SK-N-SH (cell line): Measurements from ENCODE around the gene COMT. TPM values are rescaled to one million over a fixed set of nuclear protein-coding genes. Genes with fewer than 3 reads are reported as not detected.
A peak's percentile ranks its signal among the peaks of the same experiment; 100 is the strongest.

Source experiments
- CTCF ChIA-PET: fragments of 300-600, 350-600 bp; formaldehyde crosslinking; extraction: SDS; loops from one replicate; lab custom pipeline; 2021; lab: Yijun Ruan, JAX
- POLR2A ChIA-PET: fragments of 350-600 bp; sonication (Branson Sonifier 250); formaldehyde crosslinking; extraction: SDS; loops from one replicate; lab custom pipeline; 2020; ENCODE audit warnings: antibody characterized with exemption, inconsistent platforms; lab: Yijun Ruan, JAX
- DNase-seq: peaks from one replicate; pipeline ENCODE4 v3.0.0; 2012
- H2AFZ ChIP-seq: fragments of 200-600 bp; sonication (generic); 2 replicates; pipeline ENCODE4 v1.8.1; 2016; ENCODE audit warnings: antibody characterized with exemption, mild to moderate bottlenecking, low read depth
- H3F3A ChIP-seq: fragments of 200-600 bp; sonication (generic); replicated peaks from 2 replicates; pipeline ENCODE3; 2016; ENCODE audit warnings: antibody characterized with exemption, mild to moderate bottlenecking; ENCODE audit not compliant: insufficient read depth
- H3K27ac ChIP-seq, 2 experiments: fragments of 200-500 bp in 1 of 2; fragments of 200-600 bp in 1 of 2; sonication (Bioruptor generic) in 1 of 2; sonication (generic), shearing (Covaris generic) in 1 of 2; 2 replicates each; pipeline versions ENCODE4 v1.5.1 to v1.6.1; 2014 to 2016; ENCODE audit warnings: low read depth in 2 of 2, inconsistent platforms in 1 of 2, low read length in 1 of 2, mild to moderate bottlenecking in 1 of 2, mixed read lengths in 1 of 2
- H3K27me3 ChIP-seq: fragments of 200-600 bp; sonication (generic), shearing (Covaris generic); 2 replicates; pipeline ENCODE4 v1.6.1; 2016; ENCODE audit warnings: mixed run types; ENCODE audit not compliant: insufficient read depth
- H3K36me3 ChIP-seq, 2 experiments: fragments of 200-500 bp in 1 of 2; fragments of 200-600 bp in 1 of 2; sonication (Bioruptor generic) in 1 of 2; sonication (generic) in 1 of 2; replicated peaks in 1 of 2; 2 replicates each; pipeline versions ENCODE3 to v1.5.1; 2014 to 2016; ENCODE audit warnings: low read length in 1 of 2, mild to moderate bottlenecking in 1 of 2; ENCODE audit not compliant: insufficient read depth in 2 of 2, control insufficient read depth in 1 of 2
- H3K4me1 ChIP-seq, 2 experiments: fragments of 200-500 bp in 1 of 2; fragments of 200-600 bp in 1 of 2; sonication (Bioruptor generic) in 1 of 2; sonication (generic), shearing (Covaris generic) in 1 of 2; 2 replicates each; pipeline versions ENCODE4 v1.5.1 to v1.6.1; 2014 to 2016; ENCODE audit warnings: low read depth in 1 of 2, low read length in 1 of 2, mixed run types in 1 of 2; ENCODE audit not compliant: insufficient read depth in 2 of 2, control insufficient read depth in 1 of 2
- H3K4me2 ChIP-seq: fragments of 200-600 bp; sonication (generic), shearing (Covaris generic); 2 replicates; pipeline ENCODE4 v1.6.1; 2017; ENCODE audit warnings: mixed run types
- H3K4me3 ChIP-seq, 2 experiments: fragments of 200-500 bp in 1 of 2; fragments of 200-600 bp in 1 of 2; sonication (Bioruptor generic) in 1 of 2; sonication (generic), shearing (Covaris generic) in 1 of 2; 2 replicates each; pipeline versions ENCODE4 v1.5.1 to v1.8.1; 2014 to 2016; ENCODE audit warnings: low read depth in 2 of 2, inconsistent platforms in 1 of 2, low read length in 1 of 2, mild to moderate bottlenecking in 1 of 2, mixed read lengths in 1 of 2, moderate library complexity in 1 of 2
- H3K79me2 ChIP-seq: fragments of 200-600 bp; sonication (generic); 2 replicates; pipeline ENCODE4 v1.8.1; 2017; ENCODE audit warnings: mild to moderate bottlenecking; ENCODE audit not compliant: insufficient read depth
- H3K9ac ChIP-seq: fragments of 200-600 bp; sonication (generic); 2 replicates; pipeline ENCODE4 v1.6.1; 2017; ENCODE audit warnings: mixed run types
- H3K9me2 ChIP-seq: fragments of 200-600 bp; sonication (generic); 2 replicates; pipeline ENCODE4 v1.6.1; 2017; ENCODE audit warnings: mixed run types
- H3K9me3 ChIP-seq: fragments of 200-600 bp; sonication (generic); 2 replicates; pipeline ENCODE4 v1.6.1; 2017; ENCODE audit warnings: mixed run types, mild to moderate bottlenecking, moderate library complexity
- H4K20me1 ChIP-seq: fragments of 200-600 bp; sonication (generic); 2 replicates; pipeline ENCODE4 v1.6.1; 2017; ENCODE audit warnings: mild to moderate bottlenecking, mixed run types; ENCODE audit not compliant: insufficient read depth
- EZH2phosphoT487 ChIP-seq: fragments of 200-600 bp; sonication (generic); IDR thresholded peaks from 2 replicates; pipeline ENCODE4 v1.6.1; 2017; ENCODE audit warnings: low read depth, mixed run types, mild to moderate bottlenecking, antibody characterized with exemption, moderate library complexity, borderline replicate concordance
- MAX ChIP-seq: IDR thresholded peaks from 2 replicates; pipeline ENCODE4 v1.4.0; 2012; ENCODE audit warnings: low read depth
- MEF2A ChIP-seq: IDR thresholded peaks from 2 replicates; pipeline ENCODE4 v1.4.0; 2012; ENCODE audit warnings: low read depth, borderline replicate concordance
- PBX3 ChIP-seq: IDR thresholded peaks from 2 replicates; pipeline ENCODE4; 2012
- POLR2AphosphoS5 ChIP-seq: IDR thresholded peaks from 2 replicates; pipeline ENCODE4 v1.6.1; 2012; ENCODE audit warnings: low read depth, low read length
- WGBS: methylation state at CpG from one replicate; pipeline ENCODE4 v1.1.6; 2017; ENCODE audit warnings: low lambda C conversion rate; 5-methylcytosine and 5-hydroxymethylcytosine counted together
- polyA plus RNA-seq, 3 experiments: library from polyadenylated mRNA; depleted of rRNA; stranded (reverse); fragments of >200 nt; gene quantifications; 2 replicates each; pipeline ENCODE4 v1.2.3, GENCODE V29; 2012

The COMT gene
- polyA plus RNA-seq, 1 of the 3 experiments (the other 2 are of a cell fraction) = 343 TPM

GRCh38 chr22:19969141-19969928, 27.8 kb downstream of the COMT start:
- TF ChIP-seq EZH2phosphoT487 (no peak), PBX3 (0 out of 2 replicates have a peak, but pooled peaks have one; percentile 6), POLR2AphosphoS5 (peak; percentile 35; the same call in 1 of the 2 replicates)
- Histone ChIP-seq H3K9me2 (no peaks in the 10 kb centered on the region), H3K79me2 (no peaks in the 10 kb centered on the region), H3K9ac (no peak overlapping the region), H3K4me1 (peaks cover 0 to 11% of the 10 kb centered on the region in 2 experiments; a peak in 1 of 4 replicates), H3K27me3 (no peaks in the 10 kb centered on the region), H2AFZ (no peak overlapping the region), H3K27ac (no peak overlapping the region; a peak in 1 of 4 replicates), H4K20me1 (0 out of 2 replicates have a peak, but pooled peaks cover 6% of the 10 kb centered on the region), H3K9me3 (no peaks in the 10 kb centered on the region), H3K4me3 (no peak overlapping the region), H3K36me3 (peaks cover 4 to 57% of the 10 kb centered on the region in 2 experiments), H3F3A (peaks cover 8% of the 10 kb centered on the region), H3K4me2 (no peak overlapping the region)
- no peak for DNase-seq
- WGBS = 95% methylated on average over 6 of the region's 11 CpGs
- ChIA-PET CTCF (interaction anchor here (0.8 to 16.4 kb wide), 14 partner anchors 11 to 114 kb away, joined by 3 to 501 read pairs (median 6); partner anchors contain the start of gene TANGO2), POLR2A (interaction anchor here (1.2 to 6.7 kb wide), 3 partner anchors 17 to 45 kb away, joined by 3 to 63 read pairs (median 5); no protein-coding TSS in a partner anchor)

- Histone ChIP-seq H3K27me3 (no peaks in the 10 kb centered on the region), H3F3A (peaks cover 8% of the 10 kb centered on the region), H3K4me1 (peaks cover 0 to 18% of the 10 kb centered on the region in 2 experiments; a peak in 1 of 4 replicates), H4K20me1 (0 out of 2 replicates have a peak, but pooled peaks cover 6% of the 10 kb centered on the region), H3K9me2 (no peaks in the 10 kb centered on the region), H3K4me3 (no peak overlapping the region; a peak in 1 of 4 replicates), H3K9me3 (no peaks in the 10 kb centered on the region), H3K9ac (no peak overlapping the region), H3K79me2 (no peaks in the 10 kb centered on the region), H3K36me3 (peaks cover 4 to 57% of the 10 kb centered on the region in 2 experiments), H3K4me2 (no peak overlapping the region), H2AFZ (no peak overlapping the region), H3K27ac (no peak overlapping the region; a peak in 1 of 4 replicates)
- POLR2A ChIA-PET = interaction anchor here (1.2 to 6.7 kb wide), 3 partner anchors 16 to 44 kb away, joined by 3 to 63 read pairs (median 5); no protein-coding TSS in a partner anchor
- no peak for DNase-seq
- 72% methylated on average over 6 of the region's 9 CpGs for WGBS
- CTCF ChIA-PET = interaction anchor here (0.7 to 16.4 kb wide), 21 partner anchors 11 to 112 kb away, joined by 3 to 501 read pairs (median 5); partner anchors contain the start of gene TANGO2
- TF ChIP-seq POLR2AphosphoS5 = 0 out of 2 replicates have a peak, but pooled peaks have one; percentile 3
- TF ChIP-seq PBX3 = 0 out of 2 replicates have a peak, but pooled peaks have one; percentile 1
- TF ChIP-seq MEF2A = no peak
- TF ChIP-seq EZH2phosphoT487 = no peak
- TF ChIP-seq MAX = no peak
These were observed 28.5 kb downstream of the COMT start for GRCh38 chr22:19970031-19970478.
